BLaER1 (cell line): ENCODE data around the gene TTLL4.

Experiments
- H3K27ac ChIP-seq: shearing (Covaris generic); formaldehyde crosslinking; 2 replicates; pipeline ENCODE4 v1.8.1; 2022
- H3K27me3 ChIP-seq: shearing (Covaris generic); formaldehyde crosslinking; 2 replicates; pipeline ENCODE4 v1.8.1; 2022
- H3K36me3 ChIP-seq: shearing (Covaris generic); formaldehyde crosslinking; 2 replicates; pipeline ENCODE4 v1.8.1; 2022
- H3K4me1 ChIP-seq: shearing (Covaris generic); formaldehyde crosslinking; 2 replicates; pipeline ENCODE4 v1.8.1; 2022
- H3K4me2 ChIP-seq: shearing (Covaris generic); formaldehyde crosslinking; 2 replicates; pipeline ENCODE4 v1.8.1; 2022
- H3K4me3 ChIP-seq: shearing (Covaris generic); formaldehyde crosslinking; 2 replicates; pipeline ENCODE4 v1.8.1; 2022
- H3K9ac ChIP-seq: shearing (Covaris generic); formaldehyde crosslinking; 2 replicates; pipeline ENCODE4 v1.8.1; 2022
- H3K9me3 ChIP-seq: shearing (Covaris generic); formaldehyde crosslinking; 2 replicates; pipeline ENCODE4 v1.8.1; 2022
- H4K20me1 ChIP-seq: shearing (Covaris generic); formaldehyde crosslinking; 2 replicates; pipeline ENCODE4 v1.8.1; 2022
- Cebpa-rat ChIP-seq: shearing (Covaris generic); IDR thresholded peaks from 2 replicates; pipeline ENCODE4 v1.8.1; 2022

TTLL4 gene

GRCh38 chr2:218711550-218711929, 905 bp downstream of the TTLL4 start:
- TF ChIP-seq Cebpa-rat, result no peak
- Histone ChIP-seq H4K20me1 (peaks cover 23% of the 10 kb centered on the region; the same call in 1 of the 2 replicates), H3K9ac (peak overlapping the region; percentile 92), H3K27ac (peak overlapping the region; percentile 86), H3K4me1 (peaks cover 21% of the 10 kb centered on the region), H3K4me3 (peak overlapping the region; percentile 99), H3K36me3 (peaks cover 14% of the 10 kb centered on the region), H3K27me3 (no peaks in the 10 kb centered on the region), H3K9me3 (no peaks in the 10 kb centered on the region), H3K4me2 (peak overlapping the region; percentile 82)

- Histone ChIP-seq H3K27ac (no peak overlapping the region), H3K36me3 (peaks cover 36% of the 10 kb centered on the region), H4K20me1 (peaks cover 35% of the 10 kb centered on the region), H3K4me1 (peaks cover 34% of the 10 kb centered on the region), H3K4me2 (no peak overlapping the region), H3K9ac (no peak overlapping the region), H3K9me3 (no peaks in the 10 kb centered on the region), H3K27me3 (no peaks in the 10 kb centered on the region), H3K4me3 (no peak overlapping the region)
- no peak for TF ChIP-seq Cebpa-rat
Observed at GRCh38 chr2:218713922-218714321, 3.3 kb downstream of the TTLL4 start.

GRCh38 chr2:218716070-218716469, 5.4 kb downstream of the TTLL4 start:
- Histone ChIP-seq H3K36me3 (peaks cover 57% of the 10 kb centered on the region), H3K4me3 (no peak overlapping the region), H3K27me3 (no peaks in the 10 kb centered on the region), H4K20me1 (peaks cover 56% of the 10 kb centered on the region), H3K4me2 (no peak overlapping the region), H3K9ac (no peak overlapping the region), H3K27ac (no peak overlapping the region), H3K9me3 (no peaks in the 10 kb centered on the region), H3K4me1 (peaks cover 47% of the 10 kb centered on the region)
- TF ChIP-seq Cebpa-rat, result no peak

- Histone ChIP-seq H3K4me3 (no peak overlapping the region), H4K20me1 (peaks cover 68% of the 10 kb centered on the region), H3K36me3 (peaks cover 60% of the 10 kb centered on the region)
Observed at GRCh38 chr2:218717262-218717661, 6.6 kb downstream of the TTLL4 start.

DNA sequence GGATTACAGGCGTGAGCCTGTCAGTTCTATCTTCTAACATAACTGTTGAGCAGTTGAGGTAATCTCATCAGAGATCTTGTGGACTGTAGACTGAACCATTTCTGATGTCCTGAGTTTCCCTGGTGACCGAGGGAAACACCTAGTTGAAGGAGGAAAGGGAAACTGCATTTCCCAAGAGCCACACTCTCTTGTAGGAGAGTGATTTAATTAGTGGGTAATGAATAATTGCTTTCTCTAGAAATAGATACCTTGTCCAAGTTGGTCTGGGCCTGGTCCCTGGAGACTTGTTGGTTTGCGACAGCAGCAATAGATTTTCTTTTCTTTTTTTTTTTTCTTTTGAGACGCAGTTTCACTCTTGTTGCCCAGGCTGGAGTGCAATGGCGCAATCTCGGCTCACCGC, 7.4 kb downstream of the TTLL4 start:
- Histone ChIP-seq H3K27ac (no peak overlapping the region), H3K4me1 (peaks cover 32% of the 10 kb centered on the region), H4K20me1 (peaks cover 72% of the 10 kb centered on the region), H3K27me3 (no peaks in the 10 kb centered on the region), H3K9ac (no peak overlapping the region), H3K9me3 (no peaks in the 10 kb centered on the region), H3K4me3 (no peak overlapping the region), H3K4me2 (no peak overlapping the region), H3K36me3 (peaks cover 60% of the 10 kb centered on the region)
- TF ChIP-seq Cebpa-rat, result no peak

More at GRCh38 chr2:218717262-218717661, 6.6 kb downstream of the TTLL4 start:
- Histone ChIP-seq H3K4me2 (no peak overlapping the region), H3K9ac (no peak overlapping the region), H3K4me1 (peaks cover 38% of the 10 kb centered on the region), H3K27me3 (no peaks in the 10 kb centered on the region), H3K9me3 (no peaks in the 10 kb centered on the region), H3K27ac (no peak overlapping the region)
- TF ChIP-seq Cebpa-rat, result no peak

DNA sequence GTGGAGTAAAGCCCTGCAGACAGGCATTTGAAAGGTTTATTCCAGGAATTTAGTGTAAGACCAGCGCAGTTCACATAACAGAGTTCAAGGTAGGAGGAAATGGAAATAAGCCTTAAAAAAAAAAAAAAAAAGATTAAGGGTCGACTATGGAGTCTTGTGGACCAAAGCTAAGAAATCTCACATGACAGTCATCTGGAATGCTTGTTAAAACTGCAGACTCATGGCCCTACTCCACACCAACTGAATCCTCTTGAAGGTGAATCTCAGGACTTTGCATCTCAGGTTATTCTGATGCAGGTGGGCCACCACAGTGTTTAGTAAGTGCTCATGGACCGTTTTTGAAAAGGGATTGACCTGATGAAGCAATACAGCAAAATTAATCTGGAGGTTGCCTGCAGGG, 8.8 kb downstream of the TTLL4 start:
- H3K4me3 ChIP-seq, result no peak overlapping the region
- H3K4me1 ChIP-seq, result peaks cover 27% of the 10 kb centered on the region; the same call in 1 of the 2 replicates
- no peak overlapping the region for H3K9ac ChIP-seq
- H3K27ac ChIP-seq, result no peak overlapping the region
- H3K27me3 ChIP-seq, result no peaks in the 10 kb centered on the region
- peaks cover 68% of the 10 kb centered on the region for H4K20me1 ChIP-seq
- H3K4me2 ChIP-seq, result no peak overlapping the region
- no peak for TF ChIP-seq Cebpa-rat
- H3K9me3 ChIP-seq, result 0 out of 2 replicates have a peak, but pooled peaks cover 3% of the 10 kb centered on the region
- peaks cover 60% of the 10 kb centered on the region for H3K36me3 ChIP-seq

GRCh38 chr2:218720048-218721041, 9.7 kb downstream of the TTLL4 start:
- Histone ChIP-seq H3K4me1 (peaks cover 27% of the 10 kb centered on the region; the same call in 1 of the 2 replicates), H3K36me3 (peaks cover 65% of the 10 kb centered on the region), H3K4me2 (no peak overlapping the region), H3K27ac (no peak overlapping the region), H3K4me3 (no peak overlapping the region), H4K20me1 (peaks cover 65% of the 10 kb centered on the region), H3K9ac (no peak overlapping the region), H3K9me3 (peaks cover 12% of the 10 kb centered on the region), H3K27me3 (no peaks in the 10 kb centered on the region)
- no peak for TF ChIP-seq Cebpa-rat

- Histone ChIP-seq H3K36me3 (peaks cover 65% of the 10 kb centered on the region), H3K9me3 (peaks cover 23% of the 10 kb centered on the region), H3K27ac (no peak overlapping the region), H3K9ac (no peak overlapping the region), H3K27me3 (no peaks in the 10 kb centered on the region), H3K4me1 (peaks cover 27% of the 10 kb centered on the region; the same call in 1 of the 2 replicates), H3K4me3 (no peak overlapping the region), H3K4me2 (no peak overlapping the region), H4K20me1 (peaks cover 60% of the 10 kb centered on the region)
- TF ChIP-seq Cebpa-rat, result no peak
Observed at GRCh38 chr2:218721488-218721887, 10.9 kb downstream of the TTLL4 start.

GRCh38 chr2:218721934-218722333, 11.3 kb downstream of the TTLL4 start:
- peaks cover 28% of the 10 kb centered on the region for H3K9me3 ChIP-seq
- H3K27ac ChIP-seq, result no peak overlapping the region
- no peak overlapping the region for H3K4me2 ChIP-seq
- no peak overlapping the region for H3K4me3 ChIP-seq
- H3K9ac ChIP-seq, result no peak overlapping the region
- H3K36me3 ChIP-seq, result peaks cover 65% of the 10 kb centered on the region
- H3K4me1 ChIP-seq, result peaks cover 27% of the 10 kb centered on the region; the same call in 1 of the 2 replicates
- H3K27me3 ChIP-seq, result no peaks in the 10 kb centered on the region
- peaks cover 60% of the 10 kb centered on the region for H4K20me1 ChIP-seq
- no peak for TF ChIP-seq Cebpa-rat

DNA sequence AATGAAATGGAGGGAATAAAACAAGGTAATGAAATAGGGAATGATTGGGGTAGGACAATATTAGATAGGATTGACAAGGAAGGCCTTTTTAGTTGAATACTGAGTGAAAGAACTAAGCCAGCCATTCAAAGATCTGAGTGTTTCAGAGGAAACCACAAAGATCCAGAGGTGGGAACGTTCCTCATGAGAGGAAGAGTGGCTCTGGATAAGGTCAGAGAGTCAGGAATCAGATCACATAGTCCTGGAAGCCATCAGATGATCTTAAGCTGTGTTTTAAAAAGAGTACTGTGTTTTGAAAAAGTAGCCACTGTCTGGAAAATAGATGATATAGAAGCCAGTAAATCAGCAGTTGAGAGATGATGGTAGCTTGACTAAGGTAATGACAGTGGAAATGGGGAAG, 11.8 kb downstream of the TTLL4 start:
- Histone ChIP-seq H3K4me2 (no peak overlapping the region), H3K36me3 (peaks cover 65% of the 10 kb centered on the region), H4K20me1 (peaks cover 60% of the 10 kb centered on the region), H3K27me3 (no peaks in the 10 kb centered on the region), H3K27ac (no peak overlapping the region), H3K4me1 (peaks cover 27% of the 10 kb centered on the region; the same call in 1 of the 2 replicates), H3K4me3 (no peak overlapping the region), H3K9ac (no peak overlapping the region), H3K9me3 (peaks cover 32% of the 10 kb centered on the region)
- no peak for TF ChIP-seq Cebpa-rat
